Islet precursor cell (in vitro differentiated cells): ENCODE results near the gene TMEM109.

Experiments used
- DNase-seq: peaks from one replicate; pipeline ENCODE4 v3.0.0-alpha.2; 2018

The TMEM109 gene

GRCh38 chr11:60910711-60911380, 3.1 kb upstream of the TMEM109 start:
- DNase-seq, result no peak

- no peak for DNase-seq
Measured at GRCh38 chr11:60912223-60912850, 1.6 kb upstream of the TMEM109 start.

- no peak for DNase-seq
Measured at GRCh38 chr11:60912851-60913528, 968 bp upstream of the TMEM109 start.

- no peak for DNase-seq
Measured at GRCh38 chr11:60914633-60915247, 782 bp downstream of the TMEM109 start.

GRCh38 chr11:60915248-60915914, 1.4 kb downstream of the TMEM109 start:
- DNase-seq, result peak; percentile 91

- no peak for DNase-seq
Measured at GRCh38 chr11:60916669-60917206, 2.8 kb downstream of the TMEM109 start.

GRCh38 chr11:60917267-60917666, 3.3 kb downstream of the TMEM109 start:
- no peak for DNase-seq

- DNase-seq, result no peak
Measured at GRCh38 chr11:60918251-60918938, 4.4 kb downstream of the TMEM109 start.

GRCh38 chr11:60918939-60919265, 4.9 kb downstream of the TMEM109 start:
- DNase-seq, result no peak

GRCh38 chr11:60919320-60919719, 5.4 kb downstream of the TMEM109 start:
- no peak for DNase-seq

- DNase-seq, result no peak
Measured at GRCh38 chr11:60919956-60920355, 6.0 kb downstream of the TMEM109 start.

- no peak for DNase-seq
Measured at GRCh38 chr11:60921259-60921658, 7.3 kb downstream of the TMEM109 start.

- DNase-seq, result no peak
Measured at GRCh38 chr11:60921777-60922335, 7.9 kb downstream of the TMEM109 start.

- no peak for DNase-seq
Measured at GRCh38 chr11:60922906-60923305, 8.9 kb downstream of the TMEM109 start.

GRCh38 chr11:60923326-60923725, 9.4 kb downstream of the TMEM109 start:
- DNase-seq, result no peak

GRCh38 chr11:60923800-60924109, 9.8 kb downstream of the TMEM109 start:
- DNase-seq, result no peak

- DNase-seq, result peak; percentile 93
Measured at GRCh38 chr11:60924110-60924905, 10.3 kb downstream of the TMEM109 start, which contains the start of gene TMEM132A. TMEM132A (plus strand) TSS chr11:60924460; CDS start chr11:60924634, 174 bp downstream.

- DNase-seq, result no peak
Measured at GRCh38 chr11:60924906-60925853, 11.2 kb downstream of the TMEM109 start.

- DNase-seq, result no peak
Measured at GRCh38 chr11:60925868-60926267, 11.9 kb downstream of the TMEM109 start.

- no peak for DNase-seq
Measured at GRCh38 chr11:60926500-60926899, 12.5 kb downstream of the TMEM109 start.
